ENCODE results near the gene WSCD2. TPM values are rescaled to one million over a fixed set of nuclear protein-coding genes. Genes with fewer than 3 reads are reported as not detected.

WSCD2 gene
- total RNA-seq, 2 donors from 2014 or later, result not detected

- Mint-ChIP-seq H3K27ac (no peak overlapping the region), H3K36me3 (no peaks in the 10 kb centered on the region), H3K9me3 (no peaks in the 10 kb centered on the region)
- DNase-seq (ENCODE audit: low spot score in 2 of 2), result no peak
- ATAC-seq, result no peak
Measured at GRCh38 chr12:108139454-108139853, 10.4 kb downstream of the WSCD2 start.

- no peak for DNase-seq (ENCODE audit: low spot score in 2 of 2)
- H3K27ac Mint-ChIP-seq, result no peak overlapping the region
- no peak for ATAC-seq
- H3K36me3 Mint-ChIP-seq, result no peaks in the 10 kb centered on the region
- H3K9me3 Mint-ChIP-seq, result no peaks in the 10 kb centered on the region
Measured at GRCh38 chr12:108140501-108140900, 11.4 kb downstream of the WSCD2 start.

- Mint-ChIP-seq H3K27ac (no peak overlapping the region), H3K9me3 (no peaks in the 10 kb centered on the region), H3K36me3 (no peaks in the 10 kb centered on the region)
- DNase-seq (ENCODE audit: low spot score in 2 of 2) (no peak), ATAC-seq (no peak)
Measured at GRCh38 chr12:108141600-108142130, 12.6 kb downstream of the WSCD2 start.

GRCh38 chr12:108143144-108143543, 14.1 kb downstream of the WSCD2 start:
- Mint-ChIP-seq H3K36me3 (no peaks in the 10 kb centered on the region), H3K9me3 (no peaks in the 10 kb centered on the region), H3K27ac (no peak overlapping the region)
- ATAC-seq (no peak), DNase-seq (ENCODE audit: low spot score in 2 of 2) (no peak)

- no peak overlapping the region for H3K27ac Mint-ChIP-seq
- no peaks in the 10 kb centered on the region for H3K36me3 Mint-ChIP-seq
- no peak for DNase-seq (ENCODE audit: low spot score in 2 of 2)
- ATAC-seq, result no peak
- H3K9me3 Mint-ChIP-seq, result no peaks in the 10 kb centered on the region
Measured at GRCh38 chr12:108144080-108144479, 15.0 kb downstream of the WSCD2 start.

- ATAC-seq (no peak), DNase-seq (ENCODE audit: low spot score in 2 of 2) (no peak)
- H3K36me3 Mint-ChIP-seq, result no peaks in the 10 kb centered on the region
- H3K9me3 Mint-ChIP-seq, result no peaks in the 10 kb centered on the region
- no peak overlapping the region for H3K27ac Mint-ChIP-seq
Measured at GRCh38 chr12:108145011-108145410, 15.9 kb downstream of the WSCD2 start.

- Mint-ChIP-seq H3K9me3 (no peaks in the 10 kb centered on the region), H3K27ac (no peak overlapping the region), H3K36me3 (no peaks in the 10 kb centered on the region)
- DNase-seq (ENCODE audit: low spot score in 2 of 2) (no peak), ATAC-seq (no peak)
Measured at GRCh38 chr12:108146035-108146893, 17.2 kb downstream of the WSCD2 start.

- DNase-seq (ENCODE audit: low spot score in 2 of 2) (no peak), ATAC-seq (no peak)
- Mint-ChIP-seq H3K36me3 (no peaks in the 10 kb centered on the region), H3K9me3 (no peaks in the 10 kb centered on the region), H3K27ac (no peak overlapping the region)
Measured at GRCh38 chr12:108147279-108147678, 18.2 kb downstream of the WSCD2 start.

GRCh38 chr12:108148521-108149074, 19.5 kb downstream of the WSCD2 start:
- Mint-ChIP-seq H3K36me3 (no peaks in the 10 kb centered on the region), H3K27ac (no peak overlapping the region), H3K9me3 (no peaks in the 10 kb centered on the region)
- ATAC-seq, result no peak
- no peak for DNase-seq (ENCODE audit: low spot score in 2 of 2)

- no peak for DNase-seq (ENCODE audit: low spot score in 2 of 2)
- ATAC-seq, result no peak
- Mint-ChIP-seq H3K27ac (no peak overlapping the region), H3K9me3 (no peaks in the 10 kb centered on the region), H3K36me3 (no peaks in the 10 kb centered on the region)
Measured at GRCh38 chr12:108150436-108150835, 21.3 kb downstream of the WSCD2 start.

GRCh38 chr12:108151533-108152169, 22.6 kb downstream of the WSCD2 start:
- ATAC-seq (no peak), DNase-seq (ENCODE audit: low spot score in 2 of 2) (no peak)
- Mint-ChIP-seq H3K27ac (no peak overlapping the region), H3K36me3 (no peaks in the 10 kb centered on the region), H3K9me3 (no peaks in the 10 kb centered on the region)

- ATAC-seq (no peak), DNase-seq (ENCODE audit: low spot score in 2 of 2) (no peak)
- H3K36me3 Mint-ChIP-seq, result no peaks in the 10 kb centered on the region
- no peak overlapping the region for H3K27ac Mint-ChIP-seq
- H3K9me3 Mint-ChIP-seq, result no peaks in the 10 kb centered on the region
Measured at GRCh38 chr12:108152170-108152538, 23.1 kb downstream of the WSCD2 start.

- no peak for DNase-seq (ENCODE audit: low spot score in 2 of 2)
- Mint-ChIP-seq H3K36me3 (no peaks in the 10 kb centered on the region), H3K27ac (no peak overlapping the region), H3K9me3 (no peaks in the 10 kb centered on the region)
- no peak for ATAC-seq
Measured at GRCh38 chr12:108156717-108157116, 27.6 kb downstream of the WSCD2 start.

- ATAC-seq (no peak), DNase-seq (ENCODE audit: low spot score in 2 of 2) (no peak)
- H3K9me3 Mint-ChIP-seq, result no peaks in the 10 kb centered on the region
- H3K36me3 Mint-ChIP-seq, result no peaks in the 10 kb centered on the region
- H3K27ac Mint-ChIP-seq, result no peak overlapping the region
Measured at GRCh38 chr12:108157870-108158459, 28.9 kb downstream of the WSCD2 start.

GRCh38 chr12:108162207-108162606, 33.1 kb downstream of the WSCD2 start:
- no peaks in the 10 kb centered on the region for H3K36me3 Mint-ChIP-seq
- no peak for ATAC-seq
- H3K27ac Mint-ChIP-seq, result no peak overlapping the region
- no peak for DNase-seq (ENCODE audit: low spot score in 2 of 2)
- no peaks in the 10 kb centered on the region for H3K9me3 Mint-ChIP-seq

- no peaks in the 10 kb centered on the region for H3K36me3 Mint-ChIP-seq
- DNase-seq (ENCODE audit: low spot score in 2 of 2) (no peak), ATAC-seq (no peak)
- H3K9me3 Mint-ChIP-seq, result no peaks in the 10 kb centered on the region
- no peak overlapping the region for H3K27ac Mint-ChIP-seq
Measured at GRCh38 chr12:108166505-108166904, 37.4 kb downstream of the WSCD2 start.

- ATAC-seq (no peak), DNase-seq (ENCODE audit: low spot score in 2 of 2) (no peak)
- Mint-ChIP-seq H3K27ac (no peak overlapping the region), H3K9me3 (no peaks in the 10 kb centered on the region), H3K36me3 (no peaks in the 10 kb centered on the region)
Measured at GRCh38 chr12:108167974-108168373, 38.9 kb downstream of the WSCD2 start.

All from activated naive CD4-positive, alpha-beta T cell treated with anti-CD3 and anti-CD28 coated beads, Interleukin-2, amount 50 U/mL, for 72 hours (primary cell).